ENCODE results near the gene SCEL.

GRCh38 chr13:77522444-77522843 lies 13.1 kb upstream of the SCEL start:
- TF ChIP-seq, protein P1, sequence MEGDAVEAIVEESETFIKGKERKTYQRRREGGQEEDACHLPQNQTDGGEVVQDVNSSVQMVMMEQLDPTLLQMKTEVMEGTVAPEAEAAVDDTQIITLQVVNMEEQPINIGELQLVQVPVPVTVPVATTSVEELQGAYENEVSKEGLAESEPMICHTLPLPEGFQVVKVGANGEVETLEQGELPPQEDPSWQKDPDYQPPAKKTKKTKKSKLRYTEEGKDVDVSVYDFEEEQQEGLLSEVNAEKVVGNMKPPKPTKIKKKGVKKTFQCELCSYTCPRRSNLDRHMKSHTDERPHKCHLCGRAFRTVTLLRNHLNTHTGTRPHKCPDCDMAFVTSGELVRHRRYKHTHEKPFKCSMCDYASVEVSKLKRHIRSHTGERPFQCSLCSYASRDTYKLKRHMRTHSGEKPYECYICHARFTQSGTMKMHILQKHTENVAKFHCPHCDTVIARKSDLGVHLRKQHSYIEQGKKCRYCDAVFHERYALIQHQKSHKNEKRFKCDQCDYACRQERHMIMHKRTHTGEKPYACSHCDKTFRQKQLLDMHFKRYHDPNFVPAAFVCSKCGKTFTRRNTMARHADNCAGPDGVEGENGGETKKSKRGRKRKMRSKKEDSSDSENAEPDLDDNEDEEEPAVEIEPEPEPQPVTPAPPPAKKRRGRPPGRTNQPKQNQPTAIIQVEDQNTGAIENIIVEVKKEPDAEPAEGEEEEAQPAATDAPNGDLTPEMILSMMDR (IDR thresholded peaks at IDR 0.05; ENCODE audit: low read depth, low read length): no peak
- TF ChIP-seq EZH2phosphoT487 (IDR thresholded peaks at IDR 0.05; ENCODE audit: low read depth): no peak

All from OCI-LY3 (cell line).